GM20431 (cell line): Measurements from ENCODE around the gene ZNF618.
"Not testable (repeated sequence)": the region's sequence is repeated elsewhere in the genome, so short reads cannot be mapped to it uniquely, and the experiment has no call there.

Experiments
- in situ Hi-C: fragments of 300-500 bp; cut with MseI, MboI; formaldehyde crosslinking; loops from one replicate; pipeline ENCODE4 v1.15.0; 2020; ENCODE audit warnings: low sequenced_read_pairs; ENCODE audit not compliant: unreplicated experiment

Gene ZNF618

DNA sequence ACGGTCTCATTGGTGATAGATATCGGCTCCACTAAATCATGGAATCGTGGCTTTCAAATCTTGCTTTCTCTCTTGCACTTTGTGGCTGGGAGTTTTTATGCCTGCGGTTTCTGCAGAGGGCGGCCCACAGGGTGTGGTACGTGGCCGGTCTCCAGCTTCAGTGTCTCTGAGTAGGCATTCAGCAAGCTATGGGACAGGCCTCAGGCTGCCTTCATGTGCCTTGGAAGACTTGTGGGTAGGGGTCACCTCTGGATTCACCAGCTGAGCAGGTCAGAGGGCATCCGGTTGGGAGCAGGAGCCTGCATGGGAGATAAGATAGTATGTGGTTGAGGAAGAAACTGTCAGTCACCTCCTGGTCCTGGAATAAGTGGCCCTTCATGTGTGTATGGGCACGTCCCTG, 154.3 kb downstream of the ZNF618 start:
- in situ Hi-C loops, result no loop called here

DNA sequence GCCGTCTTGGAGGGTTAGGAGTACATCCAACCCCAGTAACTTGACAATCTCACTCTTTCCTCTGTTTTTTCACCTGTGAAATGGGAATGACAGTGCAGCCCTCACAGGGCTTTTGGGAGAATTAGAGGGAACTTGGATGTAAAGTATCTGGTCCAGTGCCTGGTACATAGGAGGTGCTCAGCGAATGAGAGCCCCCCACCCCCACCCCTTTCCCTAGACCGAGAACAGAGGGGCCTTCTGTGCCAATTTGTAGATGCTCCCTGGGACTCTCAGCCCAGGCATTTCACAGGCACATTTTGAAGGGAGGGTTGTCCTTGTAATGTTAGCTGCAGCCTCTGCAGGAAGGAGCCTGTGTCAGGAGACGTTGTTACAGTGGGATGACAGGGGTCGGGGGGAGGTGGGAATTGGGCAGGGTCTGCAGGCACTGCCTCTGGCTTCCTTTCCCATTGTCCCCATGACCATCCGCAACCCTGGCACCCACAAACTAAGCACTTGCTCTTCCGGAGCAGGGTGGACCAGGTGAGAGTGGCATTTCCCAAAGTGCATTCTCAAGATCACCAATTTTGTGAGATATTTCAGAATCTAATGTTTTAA, 155.0 kb downstream of the ZNF618 start:
- in situ Hi-C loops, result no loop called here

DNA sequence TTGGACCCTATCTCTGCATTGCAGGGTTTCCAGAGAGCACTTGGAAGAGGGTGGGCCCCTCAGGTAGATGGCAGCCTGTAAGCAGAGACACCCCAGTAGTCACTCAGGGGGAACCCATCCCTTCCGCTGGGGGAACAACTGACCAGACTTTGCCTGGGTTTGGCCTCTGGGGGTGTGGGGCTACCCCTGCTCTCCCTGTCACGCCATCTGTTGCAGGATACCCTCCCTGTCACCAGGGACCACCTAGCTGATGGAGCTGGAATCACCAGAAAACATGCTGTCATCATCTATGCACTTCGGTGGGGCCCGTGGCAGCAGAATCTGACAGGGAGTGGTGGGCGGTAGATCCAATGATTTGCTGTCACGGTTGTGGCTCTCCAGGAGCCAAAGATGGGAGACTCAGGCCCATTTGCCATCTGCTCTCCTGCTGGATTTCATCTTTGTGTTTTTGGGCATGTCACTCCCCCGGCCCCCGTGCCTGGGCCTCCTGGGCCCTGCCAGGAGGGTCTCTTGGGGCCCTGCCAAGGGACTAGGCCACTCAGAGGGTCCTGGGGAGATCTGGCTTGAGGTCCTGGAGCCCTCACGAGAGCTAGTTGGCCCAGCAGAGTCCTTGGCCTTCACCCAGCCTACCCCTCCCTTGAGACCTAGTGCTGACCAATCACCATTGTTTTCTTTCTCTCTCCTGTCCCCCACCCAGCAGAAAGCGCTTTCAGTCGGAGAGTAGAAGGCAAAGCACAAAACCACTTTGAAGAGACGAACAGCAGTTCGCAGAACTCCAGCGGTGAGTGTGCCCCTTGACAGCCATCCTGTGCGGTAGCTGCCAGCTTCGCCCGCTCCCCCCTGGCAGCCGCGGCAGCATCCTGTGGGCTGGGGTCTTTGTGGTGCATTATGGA, 156.1 kb downstream of the ZNF618 start:
- in situ Hi-C loops, result no loop called here

- in situ Hi-C loops, result no loop called here
Observed at GRCh38 chr9:114033397-114034103, 157.4 kb downstream of the ZNF618 start.

DNA sequence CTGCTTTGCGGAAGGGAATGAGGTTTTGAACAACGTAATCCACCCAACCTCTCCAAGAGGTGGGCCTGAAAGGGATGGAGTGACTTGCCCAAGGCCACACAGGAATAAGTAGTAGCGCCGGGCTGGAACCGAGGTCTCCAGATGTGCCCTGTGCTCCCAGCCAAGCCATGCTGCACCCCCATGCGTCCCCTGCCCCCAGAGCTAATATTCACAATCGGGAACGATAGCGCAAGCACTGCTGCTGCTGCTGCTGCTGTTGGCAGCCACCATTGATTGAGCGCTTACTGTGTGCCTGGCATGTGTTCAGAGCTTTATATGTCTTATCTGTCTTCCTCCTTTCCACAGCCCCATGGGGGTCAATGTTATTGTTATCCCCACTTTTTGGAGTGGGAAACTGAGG, 158.1 kb downstream of the ZNF618 start:
- in situ Hi-C loops, result no loop called here

DNA sequence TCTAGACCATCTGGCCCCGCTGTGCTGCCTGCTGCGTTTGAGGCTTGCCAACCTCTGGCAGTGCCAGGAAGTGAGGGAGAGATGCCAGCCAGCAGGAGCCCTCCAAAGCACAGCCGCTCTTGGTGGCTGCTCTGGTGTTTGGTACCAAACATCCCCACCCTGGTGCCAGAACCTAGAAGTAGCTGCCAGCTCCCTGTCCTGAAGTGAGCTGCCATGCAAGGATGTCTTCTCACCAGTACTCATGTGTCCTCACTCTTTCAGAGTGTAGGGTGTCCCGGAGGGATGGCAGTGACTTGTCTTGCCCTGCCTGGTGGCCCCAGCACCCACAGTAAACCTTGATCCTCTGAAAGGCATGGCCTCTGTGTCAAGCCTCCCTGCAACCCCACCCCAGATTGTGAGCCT, 158.6 kb downstream of the ZNF618 start:
- in situ Hi-C loops, result no loop called here

GRCh38 chr9:114035221-114035844, 159.2 kb downstream of the ZNF618 start:
- in situ Hi-C loops, result no loop called here

GRCh38 chr9:114035845-114036801, 160.0 kb downstream of the ZNF618 start:
- in situ Hi-C loops, result no loop called here

DNA sequence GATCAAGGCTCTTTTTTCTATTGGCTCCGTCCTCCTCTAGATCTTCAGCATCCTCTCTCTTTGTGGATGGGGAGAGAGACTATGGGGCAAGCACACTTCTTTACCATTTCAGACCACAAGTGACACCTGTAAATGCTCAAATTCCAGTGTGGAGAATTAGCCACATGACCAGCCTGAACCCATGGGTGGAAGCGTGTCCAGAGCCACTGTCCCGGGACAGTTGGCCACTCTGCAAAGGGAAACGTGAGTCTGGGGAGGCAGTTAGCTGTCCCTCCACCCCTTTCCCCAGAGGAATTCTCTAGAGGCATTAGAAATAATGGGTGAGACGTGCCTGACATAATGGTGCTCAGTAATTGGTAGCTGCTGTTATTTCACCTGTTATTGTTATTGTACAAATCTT, 161.1 kb downstream of the ZNF618 start:
- in situ Hi-C loops, result no loop called here

DNA sequence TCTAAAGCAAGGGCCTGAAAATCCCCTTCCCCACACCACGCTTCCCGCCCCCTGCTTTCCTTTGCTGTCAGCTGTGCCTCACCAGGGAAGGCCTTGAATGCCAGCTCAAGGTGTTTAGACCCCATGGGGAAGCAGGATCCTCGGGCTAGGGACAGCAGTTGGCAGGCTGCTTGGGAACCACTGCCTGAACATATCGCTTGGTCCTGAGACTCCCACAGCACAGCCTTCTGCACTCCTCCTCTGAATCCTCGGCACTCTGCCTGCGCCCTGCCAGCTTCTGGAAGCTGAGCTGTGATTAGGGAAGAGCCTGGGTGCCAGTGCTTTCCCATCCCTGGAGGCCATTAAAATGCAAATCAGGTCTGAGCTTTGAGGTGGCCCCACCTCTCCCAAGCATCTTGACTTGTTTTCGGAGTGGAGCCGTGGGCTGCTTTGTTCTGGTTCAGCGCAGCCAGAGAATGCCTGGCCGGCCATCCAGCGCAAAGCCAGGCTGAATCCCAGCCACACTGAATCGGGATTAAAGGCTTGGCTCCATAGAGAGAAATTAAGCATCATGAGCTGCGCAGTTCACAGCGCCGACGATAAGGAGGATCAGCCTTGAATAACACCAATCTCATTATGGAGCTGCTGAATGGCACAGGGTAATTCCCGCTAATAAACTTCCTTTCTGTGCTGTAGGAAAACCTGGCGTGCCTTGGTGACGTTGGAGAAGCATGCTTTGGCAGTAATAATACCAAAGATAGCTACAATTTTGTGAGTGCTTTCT, 162.0 kb downstream of the ZNF618 start:
- in situ Hi-C loops, result no loop called here

GRCh38 chr9:114038724-114039313, 162.7 kb downstream of the ZNF618 start:
- in situ Hi-C loops, result no loop called here

DNA sequence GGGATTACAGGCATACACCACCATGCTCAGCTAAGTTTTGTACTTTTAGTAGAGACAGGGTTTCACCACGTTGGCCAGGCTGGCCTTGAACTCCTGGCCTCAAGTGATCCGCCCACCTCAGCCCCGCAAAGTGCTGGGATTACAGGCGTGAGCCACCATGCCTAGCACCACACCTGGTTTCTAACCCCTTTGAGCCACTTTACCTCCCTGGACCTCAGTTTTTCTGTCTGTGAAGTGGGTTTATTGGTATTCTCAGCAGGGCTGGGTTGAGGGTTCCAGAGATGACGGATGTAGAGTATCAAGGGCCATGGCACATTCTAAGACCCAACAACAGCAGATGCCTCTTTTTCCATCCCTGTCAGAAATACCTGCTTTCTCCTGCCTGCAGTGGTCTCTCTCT, 163.4 kb downstream of the ZNF618 start:
- in situ Hi-C loops, result no loop called here

GRCh38 chr9:114043660-114044059, 167.6 kb downstream of the ZNF618 start:
- in situ Hi-C loops, result not testable (repeated sequence)

GRCh38 chr9:114046237-114046755, 170.2 kb downstream of the ZNF618 start:
- in situ Hi-C loops, result no loop called here

GRCh38 chr9:114046875-114047274, 170.8 kb downstream of the ZNF618 start:
- in situ Hi-C loops, result no loop called here

DNA sequence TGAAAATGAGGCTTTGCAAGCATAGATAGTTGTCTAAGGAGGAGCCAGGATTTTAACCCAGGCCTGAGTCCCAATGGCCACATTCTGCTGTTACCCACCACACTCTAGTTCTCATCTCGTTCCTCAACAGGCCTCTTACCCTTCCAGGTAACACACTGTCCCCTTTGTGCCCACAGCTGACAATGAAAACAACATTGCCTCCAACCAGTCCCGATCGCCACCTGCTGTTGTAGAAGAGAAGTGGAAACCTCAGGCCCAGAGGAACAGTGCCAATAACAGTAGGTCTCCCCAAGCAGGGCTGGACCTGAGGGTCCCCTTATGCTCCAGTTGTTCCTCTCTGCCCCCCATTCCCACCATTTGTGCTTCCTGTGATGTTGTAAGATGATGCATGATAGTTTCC, 171.6 kb downstream of the ZNF618 start:
- in situ Hi-C loops, result no loop called here

- in situ Hi-C loops, result no loop called here
Observed at GRCh38 chr9:114048533-114049415, 172.7 kb downstream of the ZNF618 start.
